ENCODE data around the gene ZSCAN5C.
"Not testable (repeated sequence)": the region's sequence is repeated elsewhere in the genome, so short reads cannot be mapped to it uniquely, and the experiment has no call there.

The ZSCAN5C gene, protein sequence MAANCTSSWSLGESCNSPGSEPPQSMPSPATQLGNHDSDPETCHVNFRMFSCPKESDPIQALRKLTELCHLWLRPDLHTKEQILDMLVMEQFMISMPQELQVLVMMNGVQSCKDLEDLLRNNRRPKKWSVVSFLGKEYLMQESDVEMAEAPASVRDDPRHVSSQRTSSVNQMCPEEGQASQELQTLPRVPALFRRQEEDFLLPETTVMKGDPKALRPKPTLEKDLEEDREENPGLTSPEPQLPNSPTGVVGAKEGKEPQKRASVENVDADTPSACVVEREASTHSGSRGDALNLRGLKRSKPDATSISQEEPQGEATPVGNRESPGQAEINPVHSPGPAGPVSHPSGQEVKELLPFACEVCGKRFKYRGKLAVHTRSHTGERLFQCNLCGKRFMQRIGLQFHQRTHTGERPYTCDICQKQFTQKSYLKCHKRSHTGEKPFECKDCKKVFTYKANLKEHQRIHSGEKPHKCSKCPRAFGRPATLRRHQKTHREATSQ

DNA sequence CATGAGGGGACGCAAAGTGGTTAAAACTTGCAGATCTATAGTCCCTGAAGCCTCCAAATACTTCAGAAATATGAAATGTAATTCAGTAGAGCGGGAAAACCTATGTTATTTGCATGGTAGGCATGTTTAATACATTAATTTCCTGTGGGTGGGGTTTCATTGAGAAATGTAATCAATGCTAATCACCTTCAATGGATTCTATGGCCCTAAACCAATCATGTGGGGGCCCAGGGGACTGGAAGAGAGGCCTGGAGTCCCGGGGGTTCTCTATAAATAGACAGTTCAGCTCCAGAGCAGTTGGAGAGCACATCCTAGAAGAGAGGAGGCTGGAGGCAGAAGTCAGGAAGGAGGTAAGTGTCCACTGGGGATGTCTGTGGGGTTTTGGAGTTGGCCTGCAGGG, at the start of gene ZSCAN5C:
Gene ZSCAN5C (plus strand): TSS at position 301 of the 400 bp plus-strand sequence. CDS start 3,641 bp downstream, outside the sequence.
- DNase-seq (ENCODE audit: extremely low spot score, insufficient read length, low read depth) (no peak), FAIRE-seq (no peak)

DNA sequence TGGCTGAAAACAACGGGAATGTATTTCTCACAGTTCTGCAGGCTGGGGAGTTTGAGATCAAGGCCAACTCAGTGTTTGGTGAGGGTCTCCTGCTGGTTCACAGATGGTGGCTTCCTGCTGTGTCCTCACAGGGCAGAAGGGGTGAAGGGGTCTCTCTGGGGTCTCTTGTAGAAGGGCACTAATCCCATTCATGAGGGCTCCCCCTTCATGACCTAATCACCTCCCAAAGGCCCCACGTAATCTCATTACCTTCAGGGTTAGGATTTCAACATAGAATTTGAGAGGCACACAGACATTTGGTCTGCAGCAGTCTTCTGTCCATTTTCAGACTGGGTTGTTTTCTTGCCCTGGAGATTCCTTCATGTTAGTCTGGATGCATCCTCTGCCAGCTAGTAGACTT, 49.4 kb upstream of the ZSCAN5C start:
- DNase-seq (ENCODE audit: extremely low spot score, insufficient read length, low read depth) (no peak), FAIRE-seq (no peak)

DNA sequence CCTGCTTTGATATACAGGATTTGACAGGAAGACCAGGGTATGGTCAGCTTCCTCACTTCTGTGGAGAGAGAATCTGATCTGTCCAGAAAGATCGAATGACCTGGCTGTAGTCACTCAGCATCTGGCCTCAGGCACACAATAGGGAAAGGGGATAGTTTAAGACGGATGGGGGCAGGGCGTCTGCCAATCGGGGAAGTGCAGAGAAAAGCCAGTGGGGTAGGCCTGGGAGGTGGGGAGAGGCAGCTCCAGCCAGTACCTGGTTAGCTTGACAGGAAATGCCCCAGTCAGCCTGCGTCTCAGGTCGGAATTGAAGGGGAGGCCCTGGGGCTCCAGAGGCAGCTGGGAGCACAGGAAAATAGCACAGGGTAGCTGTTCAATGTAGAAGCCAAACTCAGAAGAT, 48.6 kb upstream of the ZSCAN5C start:
- FAIRE-seq = no peak
- DNase-seq (ENCODE audit: extremely low spot score, insufficient read length, low read depth) = no peak

DNA sequence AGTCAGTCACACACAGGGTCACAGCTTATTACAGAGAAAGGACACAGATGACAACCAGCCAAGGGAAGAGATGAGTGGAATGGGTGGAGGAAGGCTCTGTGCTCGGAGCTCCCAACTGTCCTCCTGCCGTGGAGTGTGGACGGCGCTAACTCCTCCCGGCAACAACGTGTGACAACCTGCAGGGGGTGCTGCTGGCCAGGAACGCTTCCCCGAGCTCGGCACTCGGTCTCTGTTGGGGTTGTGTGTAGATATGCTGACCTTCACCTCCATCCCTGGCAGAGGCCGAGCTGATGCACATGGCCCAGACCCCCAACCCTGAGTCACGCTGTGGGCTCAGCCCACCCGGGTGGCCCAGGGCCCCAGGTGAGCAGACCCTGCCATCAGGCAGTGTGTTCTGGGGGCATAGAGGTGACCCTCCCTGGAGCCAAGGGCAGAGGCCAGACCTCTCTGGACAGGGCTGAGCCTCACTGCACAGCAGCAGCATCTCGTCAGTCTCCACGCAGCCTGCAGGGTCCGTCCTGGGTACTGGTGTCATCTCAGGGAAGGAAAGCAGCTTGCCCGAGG, 46.9 kb upstream of the ZSCAN5C start:
- DNase-seq (ENCODE audit: extremely low spot score, insufficient read length, low read depth) (no peak), FAIRE-seq (no peak)

DNA sequence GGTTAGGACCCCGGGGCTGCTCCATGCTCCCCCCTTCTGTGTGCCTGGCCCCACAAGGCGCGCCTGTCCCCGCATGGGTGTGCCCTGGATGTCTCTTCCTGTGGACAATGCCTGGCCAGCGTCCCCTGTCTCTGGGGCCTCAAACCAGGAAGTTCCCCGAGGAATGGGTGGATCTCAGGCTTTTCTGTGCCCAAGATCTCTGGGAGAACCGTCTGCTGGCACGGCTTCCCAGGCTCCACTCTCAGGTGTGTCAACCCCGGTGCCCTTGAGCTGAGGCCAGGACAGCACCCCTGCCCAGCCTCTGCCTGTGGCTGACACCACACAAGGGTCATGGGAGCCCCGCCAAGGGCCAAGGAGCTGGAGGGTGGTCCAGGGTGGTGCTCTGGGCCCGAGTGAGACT, 45.3 kb upstream of the ZSCAN5C start:
- no peak for DNase-seq (ENCODE audit: extremely low spot score, insufficient read length, low read depth)

DNA sequence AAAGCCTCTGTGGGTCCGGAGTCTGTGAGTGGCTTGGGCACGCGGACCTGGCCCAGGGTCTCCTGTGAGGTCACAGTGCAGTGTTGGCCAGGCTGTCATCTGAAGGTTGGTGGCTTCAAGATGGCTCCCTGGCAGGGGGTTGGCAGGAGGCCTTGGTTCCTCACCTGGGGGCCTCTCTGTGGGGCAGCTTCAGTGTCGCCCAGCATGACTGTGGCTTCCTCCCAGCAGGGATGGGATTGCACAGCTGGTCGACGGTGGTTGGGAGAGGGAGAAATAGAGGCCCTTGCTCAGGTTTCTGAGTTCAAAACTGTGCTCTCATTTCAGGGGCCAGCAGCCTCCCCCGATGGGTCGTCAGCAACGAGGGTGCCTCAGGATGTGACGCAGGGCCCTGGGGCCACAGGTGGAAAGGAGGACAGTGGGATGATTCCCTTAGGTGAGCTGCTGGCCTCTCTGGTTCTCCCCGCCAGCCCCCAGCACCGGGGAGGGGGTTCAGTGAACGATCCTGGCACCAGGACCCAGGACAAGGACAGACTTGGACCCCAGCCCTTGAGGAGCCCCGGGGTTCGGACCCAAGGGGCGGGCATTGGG, 43.8 kb upstream of the ZSCAN5C start:
- FAIRE-seq (no peak), DNase-seq (ENCODE audit: extremely low spot score, insufficient read length, low read depth) (no peak)

More for the DNA sequence above, 45.3 kb upstream of the ZSCAN5C start:
- FAIRE-seq = no peak

DNA sequence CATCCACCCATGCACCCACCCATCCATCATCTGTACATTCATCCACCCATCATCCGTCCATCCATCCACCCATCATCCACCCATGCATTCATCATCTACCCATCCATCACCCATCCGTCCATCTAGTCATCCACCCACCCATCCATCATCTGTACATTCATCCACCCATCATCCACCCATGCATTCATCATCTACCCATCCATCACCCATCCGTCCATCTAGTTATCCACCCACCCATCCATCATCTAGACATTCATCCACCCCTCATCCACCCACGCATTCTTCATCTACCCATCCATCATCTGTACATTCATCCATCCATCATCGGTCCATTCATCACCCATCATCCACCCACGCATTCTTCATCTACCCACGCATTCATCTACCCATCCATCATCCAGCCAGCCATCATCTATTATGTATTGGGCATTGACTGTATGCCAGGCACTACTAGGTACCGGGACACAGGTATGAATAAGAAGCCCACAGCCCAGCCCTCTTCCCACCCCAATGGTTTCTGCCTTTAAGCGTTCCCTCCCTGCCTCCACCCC, 43.0 kb upstream of the ZSCAN5C start:
- FAIRE-seq (no peak), DNase-seq (ENCODE audit: extremely low spot score, insufficient read length, low read depth) (no peak)

DNA sequence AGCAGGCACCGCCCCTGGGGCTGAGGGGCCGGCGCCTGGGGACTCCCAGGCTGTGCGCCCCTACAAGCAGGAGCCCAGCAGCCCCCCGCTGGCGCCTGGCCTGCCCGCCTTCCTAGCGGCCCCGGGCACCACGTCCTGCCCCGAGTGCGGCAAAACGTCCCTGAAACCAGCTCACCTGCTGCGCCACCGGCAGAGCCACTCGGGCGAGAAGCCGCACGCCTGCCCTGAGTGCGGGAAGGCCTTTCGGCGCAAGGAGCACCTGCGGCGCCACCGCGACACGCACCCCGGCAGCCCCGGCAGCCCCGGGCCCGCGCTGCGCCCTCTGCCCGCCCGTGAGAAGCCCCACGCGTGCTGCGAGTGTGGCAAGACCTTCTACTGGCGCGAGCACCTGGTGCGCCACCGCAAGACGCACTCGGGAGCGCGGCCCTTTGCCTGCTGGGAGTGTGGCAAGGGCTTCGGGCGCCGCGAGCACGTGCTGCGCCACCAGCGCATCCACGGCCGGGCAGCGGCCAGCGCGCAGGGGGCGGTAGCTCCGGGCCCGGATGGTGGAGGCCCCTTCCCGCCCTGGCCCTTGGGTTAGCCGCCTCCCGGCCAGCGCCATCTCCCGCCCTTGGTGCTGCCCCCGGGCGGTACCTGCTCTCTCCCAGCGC, 42.3 kb upstream of the ZSCAN5C start:
- DNase-seq (ENCODE audit: extremely low spot score, insufficient read length, low read depth) (no peak), FAIRE-seq (no peak)

DNA sequence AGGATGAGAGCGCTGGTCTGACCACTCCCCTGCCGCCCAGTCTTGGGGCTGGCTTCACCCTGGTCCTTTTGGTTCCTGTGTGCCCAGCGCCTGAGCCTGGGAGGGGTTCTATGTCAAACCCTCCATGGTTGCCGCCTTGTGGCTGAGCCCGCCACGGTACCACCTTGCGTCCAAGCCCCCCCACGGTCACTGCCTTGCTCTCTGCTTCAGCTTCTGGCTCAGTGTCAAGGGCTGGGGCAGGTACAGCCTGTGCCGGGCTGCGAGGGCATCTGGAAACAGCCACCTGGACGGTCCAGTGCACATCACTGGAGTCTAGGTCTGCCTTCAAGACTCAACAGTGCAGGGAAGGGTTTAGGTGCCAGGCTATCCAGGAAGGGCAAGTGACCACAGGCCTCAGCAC, 40.5 kb upstream of the ZSCAN5C start:
- no peak for DNase-seq (ENCODE audit: extremely low spot score, insufficient read length, low read depth)
- FAIRE-seq = no peak

DNA sequence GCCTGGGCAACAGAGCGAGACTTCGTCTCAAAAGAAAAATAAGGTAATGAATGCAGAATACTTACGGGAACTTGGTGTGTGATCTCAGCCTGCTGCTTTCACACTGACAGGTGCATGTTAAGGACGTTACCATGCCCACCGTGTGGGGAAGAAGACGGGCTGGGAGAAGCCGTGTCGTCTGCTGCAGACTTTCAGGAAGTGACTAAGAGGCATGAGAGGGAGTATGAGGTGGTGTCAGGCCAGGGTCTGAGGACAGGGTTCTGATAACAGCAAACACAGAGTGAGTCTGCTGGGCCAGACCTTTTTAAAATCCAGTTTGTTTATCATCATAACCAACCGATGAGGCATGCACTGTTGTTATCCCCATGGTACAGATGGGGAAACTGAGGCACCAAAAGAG, 39.8 kb upstream of the ZSCAN5C start:
- no peak for DNase-seq (ENCODE audit: extremely low spot score, insufficient read length, low read depth)
- no peak for FAIRE-seq

DNA sequence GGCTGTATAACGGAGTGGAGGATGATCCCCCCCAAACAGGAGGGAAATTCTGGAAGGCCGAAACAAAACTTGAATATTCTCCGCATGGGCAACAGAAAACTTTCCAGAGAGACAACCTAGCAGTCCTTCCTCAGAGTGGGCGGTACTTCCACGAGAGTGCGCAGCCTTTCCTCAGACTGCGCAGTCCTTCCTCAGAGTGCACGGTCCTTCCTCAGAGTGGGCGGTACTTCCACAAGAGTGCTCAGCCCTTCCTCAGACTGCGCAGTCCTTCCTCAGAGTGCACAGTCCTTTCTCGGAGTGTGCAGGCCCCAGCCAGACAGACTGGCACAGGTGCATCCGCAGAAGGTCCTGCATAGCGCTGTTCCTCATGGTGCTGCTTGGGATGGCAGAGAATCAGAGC, 39.0 kb upstream of the ZSCAN5C start:
- FAIRE-seq = no peak
- DNase-seq (ENCODE audit: extremely low spot score, insufficient read length, low read depth) = no peak

DNA sequence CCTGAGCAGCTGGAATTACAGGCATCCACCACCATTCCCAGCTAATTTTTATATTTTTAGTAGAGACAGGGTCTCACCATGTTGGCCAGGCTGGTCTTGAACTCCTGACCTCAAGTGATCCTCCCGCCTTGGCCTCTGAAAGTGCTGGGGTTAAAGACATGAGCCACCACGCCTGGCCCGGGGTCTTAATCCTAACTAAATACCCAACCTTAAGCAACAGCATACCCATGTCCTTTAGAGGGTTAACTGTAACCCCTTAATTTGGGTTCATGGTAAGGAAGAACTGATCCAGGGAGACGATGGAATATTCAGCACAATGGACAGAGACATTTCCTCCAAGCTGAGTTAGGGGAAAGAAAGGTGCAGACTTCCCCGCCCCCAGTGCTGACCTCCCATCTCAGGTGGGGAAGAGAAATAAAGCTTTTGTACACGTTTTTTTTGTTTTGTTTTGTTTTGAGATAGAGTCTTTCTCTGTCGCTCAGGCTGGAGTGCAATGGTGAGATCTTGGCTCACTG, 35.0 kb upstream of the ZSCAN5C start:
- FAIRE-seq (no peak), DNase-seq (ENCODE audit: extremely low spot score, insufficient read length, low read depth) (no peak)

DNA sequence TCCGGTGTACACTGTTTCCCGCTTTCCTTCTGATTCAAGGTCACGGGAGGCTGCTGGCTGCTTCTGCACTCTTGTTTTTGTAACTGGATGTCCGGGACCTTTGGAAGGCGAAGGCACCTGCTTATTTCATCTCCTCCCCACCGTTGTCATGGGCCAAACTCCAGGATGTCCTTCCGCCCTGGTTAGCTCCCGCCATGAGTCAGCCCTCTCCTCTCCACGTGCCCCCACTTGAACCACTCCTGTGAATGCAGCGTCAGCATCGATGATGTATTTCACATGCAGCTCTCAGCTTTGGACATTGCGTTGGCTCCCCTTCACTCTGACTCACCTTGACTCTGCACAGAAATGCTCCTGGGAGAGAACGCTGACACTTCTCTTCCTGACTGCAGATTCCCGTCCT, 31.8 kb upstream of the ZSCAN5C start:
- no peak for DNase-seq (ENCODE audit: extremely low spot score, insufficient read length, low read depth)
- FAIRE-seq = no peak

DNA sequence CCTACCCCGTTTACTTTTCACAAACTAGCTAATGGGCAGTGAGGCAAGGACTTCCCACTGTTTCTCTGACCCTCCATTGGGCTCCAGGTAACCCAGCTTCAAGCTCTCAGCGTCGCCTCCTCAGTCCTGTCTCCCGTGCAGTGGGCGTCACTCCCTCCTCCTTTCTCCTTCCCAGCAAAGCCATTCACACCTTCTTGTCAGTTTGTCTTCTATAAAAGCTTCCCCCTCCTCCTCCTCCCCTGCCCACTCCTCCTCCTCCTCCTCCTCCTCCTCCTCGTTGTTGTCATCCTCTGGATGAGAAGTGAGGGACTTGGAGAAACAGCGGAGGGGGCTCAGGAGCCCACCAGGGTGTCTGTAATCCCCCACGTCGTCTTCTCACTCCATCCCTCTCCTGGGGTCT, 28.0 kb upstream of the ZSCAN5C start:
- DNase-seq (ENCODE audit: extremely low spot score, insufficient read length, low read depth) (no peak), FAIRE-seq (no peak)

DNA sequence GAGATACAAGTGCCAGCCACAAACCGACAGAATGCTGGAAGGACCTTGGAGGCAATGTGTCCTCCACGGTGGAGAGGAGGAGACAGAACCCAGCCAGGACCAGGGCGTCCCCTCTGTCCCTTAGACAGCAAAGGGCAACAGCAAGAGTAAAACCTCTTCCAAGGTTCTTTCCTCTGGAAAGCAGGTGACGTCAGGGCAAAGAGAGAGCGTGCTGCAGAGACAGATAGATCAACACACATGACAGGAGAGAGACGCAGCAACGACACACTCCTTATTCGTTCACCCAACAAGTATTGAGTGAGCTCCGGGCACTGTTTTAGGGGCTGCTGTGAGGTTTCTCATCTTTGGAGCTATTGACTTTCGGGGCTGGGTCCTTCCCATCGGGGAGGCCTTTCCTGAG, 27.5 kb upstream of the ZSCAN5C start:
- DNase-seq (ENCODE audit: extremely low spot score, insufficient read length, low read depth) = no peak
- FAIRE-seq = no peak

DNA sequence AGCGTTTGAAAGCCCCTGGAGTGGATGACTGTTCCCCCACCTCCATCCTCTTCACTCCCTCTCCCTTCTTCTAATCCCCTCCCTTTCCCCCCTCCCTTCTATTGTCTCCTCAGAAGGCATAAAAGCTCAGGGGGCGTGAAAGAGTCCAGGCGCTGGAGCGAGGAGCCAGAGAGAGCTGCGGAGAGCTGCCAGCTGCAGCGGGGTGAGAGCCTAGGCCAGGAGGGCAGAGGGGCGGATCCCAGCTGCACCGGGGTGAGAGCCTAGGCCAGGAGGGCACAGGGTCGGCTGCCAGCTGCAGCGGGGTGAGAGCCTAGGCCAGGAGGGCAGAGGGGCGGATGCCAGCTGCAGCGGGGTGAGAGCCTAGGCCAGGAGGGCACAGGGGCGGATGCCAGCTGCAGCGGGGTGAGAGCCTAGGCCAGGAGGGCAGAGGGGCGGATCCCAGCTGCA, 26.2 kb upstream of the ZSCAN5C start, which contains the start of gene GALP:
Gene GALP (plus strand): TSS at position 148 of the 447 bp plus-strand sequence. CDS start 1,101 bp downstream, outside the sequence.
- not testable (repeated sequence) for FAIRE-seq; DNase-seq (ENCODE audit: extremely low spot score, insufficient read length, low read depth)

DNA sequence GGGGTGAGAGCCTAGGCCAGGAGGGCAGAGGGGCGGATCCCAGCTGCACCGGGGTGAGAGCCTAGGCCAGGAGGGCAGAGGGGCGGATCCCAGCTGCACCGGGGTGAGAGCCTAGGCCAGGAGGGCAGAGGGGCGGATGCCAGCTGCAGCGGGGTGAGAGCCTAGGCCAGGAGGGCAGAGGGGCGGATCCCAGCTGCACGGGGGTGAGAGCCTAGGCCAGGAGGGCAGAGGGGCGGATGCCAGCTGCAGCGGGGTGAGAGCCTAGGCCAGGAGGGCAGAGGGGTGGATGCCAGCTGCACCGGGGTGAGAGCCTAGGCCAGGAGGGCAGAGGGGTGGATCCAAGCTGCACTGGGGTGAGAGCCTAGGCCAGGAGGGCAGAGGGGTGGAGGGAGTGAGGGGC, 25.8 kb upstream of the ZSCAN5C start:
- FAIRE-seq; DNase-seq (ENCODE audit: extremely low spot score, insufficient read length, low read depth): not testable (repeated sequence)

DNA sequence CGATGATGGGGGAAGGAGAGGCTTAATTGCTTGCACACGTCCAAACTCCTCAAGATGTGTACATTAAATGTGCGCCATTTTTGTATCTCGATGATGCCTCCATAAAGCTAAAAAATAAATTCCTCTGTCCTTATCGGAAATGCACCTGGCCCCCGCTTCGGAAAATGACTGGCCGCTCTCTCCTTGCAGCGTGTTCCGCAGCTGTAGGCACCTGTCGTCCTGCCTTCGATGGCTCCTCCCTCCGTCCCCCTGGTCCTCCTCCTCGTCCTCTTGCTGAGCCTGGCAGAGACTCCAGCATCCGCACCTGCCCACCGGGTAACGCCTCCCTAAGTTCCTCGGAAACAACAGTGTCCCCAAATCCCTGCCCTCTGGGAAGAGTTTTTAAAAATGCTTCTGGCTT, 25.2 kb upstream of the ZSCAN5C start:
- FAIRE-seq (no peak), DNase-seq (ENCODE audit: extremely low spot score, insufficient read length, low read depth) (no peak)

DNA sequence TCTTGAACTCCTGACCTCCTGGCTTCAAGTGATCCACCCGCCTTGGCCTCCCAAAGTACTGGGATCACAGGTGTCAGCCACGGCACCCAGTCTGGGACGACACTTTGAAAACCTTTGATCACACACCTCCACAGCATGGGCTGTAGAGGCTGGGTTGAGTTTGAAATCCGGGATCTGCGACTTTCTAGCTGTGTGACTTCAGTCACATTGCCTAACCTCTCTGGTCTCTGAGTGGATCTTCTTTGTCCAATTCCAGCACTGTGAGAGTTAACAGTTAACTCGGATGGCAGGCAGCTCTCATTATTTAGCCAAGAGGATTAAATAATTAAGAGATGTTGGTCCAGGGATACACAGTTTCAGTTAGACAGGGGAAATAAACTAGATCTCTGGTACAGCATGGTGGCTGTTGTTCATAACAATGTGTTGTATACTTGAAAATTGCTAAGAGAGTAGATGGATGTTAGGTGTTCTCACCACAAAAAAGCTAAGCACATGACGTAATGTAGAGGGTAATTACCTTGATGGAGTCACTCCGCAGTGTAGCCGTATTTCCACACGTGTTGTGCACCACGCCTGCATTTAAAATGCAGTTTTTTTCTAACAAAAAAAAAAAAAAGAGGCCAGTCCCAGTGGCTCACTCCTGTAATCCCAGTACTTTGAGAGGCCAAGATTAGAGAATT, 24.4 kb upstream of the ZSCAN5C start:
- no peak for FAIRE-seq
- no peak for DNase-seq (ENCODE audit: extremely low spot score, insufficient read length, low read depth)
